SU-DHL-6 (cell line): ENCODE measurements around the gene GALE.

Source experiments
- CTCF ChIP-seq: fragments of 200-600 bp; sonication (generic); IDR thresholded peaks from one replicate; pipeline ENCODE4 v1.5.1; 2017; ENCODE audit warnings: antibody characterized with exemption, mild to moderate bottlenecking, low read length, moderate library complexity; ENCODE audit not compliant: insufficient read depth, poor library complexity, severe bottlenecking
- EZH2phosphoT487 ChIP-seq: fragments of 200-600 bp; sonication (generic), shearing (Covaris generic); conservative IDR thresholded peaks from 2 replicates; pipeline ENCODE4 v1.6.1; 2018; ENCODE audit warnings: mild to moderate bottlenecking, antibody characterized with exemption, low read length, moderate library complexity, mixed read lengths

GRCh38 chr1:23756676-23757075 lies 43.9 kb downstream of the GALE start:
- TF ChIP-seq CTCF (no peak), EZH2phosphoT487 (no peak)
